ENCODE data around the gene TPRN. TPM values are rescaled to one million over a fixed set of nuclear protein-coding genes. Genes with fewer than 3 reads are reported as not detected.

Gene TPRN
- polyA plus RNA-seq, 10 donors = 5.8 to 10.9 (median 7.8) TPM

- DNase-seq = no peak
Observed at GRCh38 chr9:137215196-137215986, 14.8 kb upstream of the TPRN start.

- DNase-seq = no peak
Observed at GRCh38 chr9:137214620-137215019, 14.1 kb upstream of the TPRN start.

GRCh38 chr9:137213160-137214060 lies 12.9 kb upstream of the TPRN start:
- no peak for DNase-seq

- no peak for DNase-seq
Observed at GRCh38 chr9:137212520-137212919, 12.0 kb upstream of the TPRN start.

- DNase-seq = no peak
Observed at GRCh38 chr9:137211532-137211931, 11.0 kb upstream of the TPRN start.

DNA sequence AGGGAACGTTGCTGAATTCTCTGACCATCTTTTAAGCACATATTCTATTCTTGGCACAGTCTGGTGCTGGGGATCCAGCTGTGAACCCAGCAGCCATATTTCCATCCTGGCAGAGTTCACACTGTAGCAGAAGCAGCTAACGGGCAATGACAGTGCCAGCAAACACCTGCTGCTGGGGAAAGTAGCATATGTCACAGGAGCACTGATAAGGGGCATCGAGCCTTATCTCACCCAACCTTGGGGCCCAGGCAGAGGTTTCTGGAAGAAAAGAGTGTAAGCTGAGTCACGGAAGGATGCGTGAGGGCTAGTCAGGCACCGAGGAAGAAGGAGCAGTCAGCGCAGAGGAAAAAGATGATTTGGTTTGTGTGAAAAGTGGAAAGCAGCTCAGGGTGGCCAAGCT lies 6.1 kb upstream of the TPRN start:
- no peak for DNase-seq

- peak; percentile 86 to 96 (median 94) for DNase-seq
Observed at GRCh38 chr9:137205126-137206069, 4.9 kb upstream of the TPRN start, which contains the start of the genes NDOR1 and TMEM203. TSS of gene NDOR1 (plus strand) at chr9:137205700. CDS start at chr9:137205778, 78 bp downstream. TSS of gene TMEM203 (minus strand) at chr9:137205648. CDS start at chr9:137205414, 234 bp downstream.

- DNase-seq = no peak
Observed at GRCh38 chr9:137204731-137205125, 4.2 kb upstream of the TPRN start.

GRCh38 chr9:137202966-137203365 lies 2.4 kb upstream of the TPRN start:
- no peak for DNase-seq

GRCh38 chr9:137201205-137201868 lies 796 bp upstream of the TPRN start:
- no peak for DNase-seq

DNA sequence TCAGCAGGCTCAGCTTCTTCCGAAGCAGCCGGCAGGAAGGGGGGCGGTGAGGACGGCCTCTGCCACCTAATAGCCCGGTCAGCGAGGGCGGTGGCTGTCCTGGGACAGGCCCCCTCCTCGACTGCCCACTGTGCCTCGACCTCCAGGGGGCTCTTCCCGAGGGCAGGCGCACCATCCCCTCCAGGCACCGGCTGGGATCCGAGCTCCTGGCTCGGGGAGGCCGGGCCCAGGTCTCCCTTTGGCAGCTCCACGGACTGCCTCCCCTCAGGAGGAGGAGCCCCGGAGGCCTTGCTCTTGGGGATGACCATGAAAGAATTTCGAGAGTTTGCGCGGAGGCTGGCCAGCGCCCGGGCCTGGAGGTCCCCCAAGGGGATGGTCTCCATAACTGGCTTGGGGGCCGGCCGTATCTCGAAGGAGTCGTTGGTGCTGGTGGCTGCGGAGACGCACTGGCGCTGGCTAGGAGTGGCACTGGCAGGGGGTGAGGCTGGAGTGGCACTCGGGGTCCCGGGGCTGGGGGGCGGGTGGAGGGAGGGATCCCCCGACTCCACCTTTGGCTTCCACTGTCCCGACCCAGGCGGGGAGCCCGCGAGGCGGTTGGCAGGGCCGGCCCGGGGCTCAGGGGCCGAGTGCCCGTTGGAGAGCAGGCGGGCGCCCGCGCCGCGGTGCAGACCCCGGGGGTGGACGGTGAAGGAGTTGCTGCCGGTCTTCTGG lies 975 bp downstream of the TPRN start:
- DNase-seq = no peak

GRCh38 chr9:137198902-137199283 lies 1.6 kb downstream of the TPRN start:
- DNase-seq = no peak

DNA sequence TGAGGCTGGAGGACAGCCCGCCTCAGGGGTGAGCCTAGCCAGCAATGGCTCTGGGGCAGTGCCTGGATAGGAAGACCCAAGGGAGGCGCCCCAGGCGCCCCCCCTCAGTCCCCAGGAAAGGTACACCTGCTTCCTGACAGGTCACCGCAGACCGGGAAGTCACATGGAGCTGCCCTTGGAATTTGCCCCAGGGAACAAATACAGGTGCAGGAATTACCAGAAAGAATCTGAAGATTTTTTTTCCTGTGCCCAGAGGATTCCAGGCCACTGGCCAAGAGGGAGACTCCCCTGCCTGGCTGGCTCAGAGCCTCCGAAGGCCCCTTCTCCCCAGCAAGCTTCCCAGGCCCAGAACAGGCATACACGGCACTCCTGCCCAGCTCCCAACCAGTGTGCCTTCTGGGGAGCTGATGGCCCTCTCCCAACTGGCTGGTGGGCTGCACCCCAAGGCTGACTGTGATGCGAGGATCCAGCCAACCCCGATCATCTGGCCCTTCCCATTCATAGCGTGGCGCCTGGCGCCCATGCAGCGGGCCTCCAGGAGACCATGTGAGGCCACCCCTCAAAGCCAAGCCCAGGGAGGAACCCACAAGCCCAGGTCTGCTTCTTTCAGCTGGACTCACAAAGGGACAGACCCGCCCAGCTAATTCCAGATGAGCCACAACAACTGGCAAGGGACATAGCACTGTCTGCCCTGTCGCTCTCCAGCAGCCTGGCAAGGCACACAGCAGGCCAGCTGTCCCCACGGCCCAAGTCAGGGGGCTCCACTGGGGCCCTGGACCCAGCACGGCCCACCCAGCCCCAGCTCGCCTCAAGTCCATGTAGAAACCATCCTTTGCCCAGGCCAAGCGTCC lies 2.3 kb downstream of the TPRN start:
- no peak for DNase-seq

DNA sequence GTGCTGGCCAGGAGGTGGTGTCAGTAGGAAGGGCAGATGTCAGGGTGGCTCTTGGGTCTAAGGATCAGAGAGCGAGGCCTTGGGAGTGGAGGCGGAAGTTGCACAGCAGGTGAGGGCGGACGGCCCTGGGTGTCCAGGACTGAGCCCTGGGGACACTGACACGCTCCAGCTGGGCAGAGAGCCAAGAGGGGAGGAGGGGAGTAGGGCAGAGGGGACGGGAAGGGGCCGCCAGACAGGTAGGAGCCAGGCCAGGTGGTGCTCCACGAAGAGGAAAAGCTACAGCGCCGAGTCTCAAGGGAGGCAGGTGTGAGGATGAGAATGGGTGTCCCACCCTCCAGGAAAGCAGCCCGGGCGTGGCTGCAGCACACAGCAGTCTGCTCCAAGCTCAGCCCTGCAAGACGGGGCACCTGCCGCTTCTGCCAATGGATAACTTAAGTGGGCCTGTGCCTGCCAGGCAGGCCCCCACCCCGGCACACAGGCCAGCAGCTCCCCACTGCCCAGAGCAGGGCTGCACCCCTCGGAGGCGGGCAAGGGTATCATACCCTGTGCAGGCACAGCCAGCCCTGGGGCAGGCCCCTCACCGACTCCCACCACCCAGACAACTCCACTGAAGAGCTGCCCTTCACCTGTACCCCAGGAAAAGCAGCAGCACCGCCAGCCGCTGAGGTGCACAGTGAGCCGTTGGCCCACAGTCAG lies 4.9 kb downstream of the TPRN start:
- no peak for DNase-seq

- DNase-seq = no peak
Observed at GRCh38 chr9:137194909-137195308, 5.6 kb downstream of the TPRN start.

- no peak for DNase-seq
Observed at GRCh38 chr9:137194388-137194787, 6.2 kb downstream of the TPRN start.

GRCh38 chr9:137193771-137194170 lies 6.8 kb downstream of the TPRN start:
- DNase-seq = no peak

DNA sequence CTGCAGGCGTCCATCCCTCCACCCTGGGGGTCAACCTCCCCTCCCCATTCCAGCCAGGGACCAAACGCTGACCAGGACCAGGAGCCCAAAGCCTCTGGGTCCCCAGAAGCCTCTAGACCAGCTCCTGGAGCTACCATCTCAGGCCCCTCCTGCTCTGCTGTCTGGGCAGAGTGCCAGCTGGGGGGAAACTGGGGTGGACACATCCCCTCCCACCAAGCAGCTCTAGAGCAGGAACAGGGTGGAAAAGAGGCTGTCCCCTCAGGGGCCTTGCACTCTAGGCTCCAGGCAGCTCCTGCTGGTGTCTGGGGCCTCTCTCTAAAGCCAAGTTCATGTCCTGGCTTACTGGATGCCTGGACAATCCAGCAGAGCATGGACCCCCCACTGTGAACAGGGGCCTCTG lies 7.7 kb downstream of the TPRN start:
- DNase-seq = no peak

DNA sequence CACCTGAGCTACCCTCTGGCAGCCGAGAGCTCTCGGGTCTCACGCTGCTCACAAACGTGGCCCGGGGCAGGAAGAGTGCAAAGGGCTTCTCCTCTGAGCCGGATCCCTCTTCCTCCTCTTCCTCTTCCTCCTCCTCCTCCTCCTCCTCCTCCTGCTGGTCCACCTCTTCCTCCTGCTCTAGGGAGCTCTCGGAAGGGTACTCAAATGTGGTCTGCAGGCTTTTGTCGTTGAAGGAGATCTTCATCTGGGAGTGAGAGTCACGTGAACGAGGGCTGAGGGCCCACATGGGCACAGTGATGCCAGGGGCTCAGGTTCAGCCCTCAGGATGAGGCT lies 8.1 kb downstream of the TPRN start:
- DNase-seq = no peak

Measured in muscle of back (tissue), 11 donors.